Endothelial cell of umbilical vein (primary cell): Measurements from ENCODE around the gene LDHAL6B. TPM values are rescaled to one million over a fixed set of nuclear protein-coding genes. Genes with fewer than 3 reads are reported as not detected.

Experiments
- BruUV-seq: library from RNA; stranded (reverse); fragments of 400-500 nt; replicated peaks from 2 replicates; lab custom pipeline; 2021; lab: Mats Ljungman, UMichigan
- CTCF ChIA-PET: fragments of 300-600, 350-600 bp; sonication (Branson Sonifier 250); formaldehyde crosslinking; loops from one replicate; lab custom pipeline; 2021; ENCODE audit warnings: antibody characterized with exemption, inconsistent platforms; lab: Charles Lee
- POLR2A ChIA-PET: fragments of 300-600, 350-600 bp; sonication (Branson Sonifier 250); formaldehyde crosslinking; loops from one replicate; lab custom pipeline; 2021; ENCODE audit warnings: antibody characterized with exemption, inconsistent platforms; lab: Charles Lee
- DNase-seq: peaks from one replicate; pipeline ENCODE4 v3.0.0-alpha.2; 2011; ENCODE audit warnings: low read depth, low spot score
- FAIRE-seq: peaks from 2 replicates; lab custom pipeline; 2011; peaks lifted over from hg19 to GRCh38; lab: Jason Lieb, UNC
- H2AFZ ChIP-seq: 2 replicates; pipeline ENCODE4 v1.6.0; 2012; ENCODE audit warnings: low read depth, low read length, control low read depth, inconsistent platforms
- H3K27ac ChIP-seq: 2 replicates; pipeline ENCODE4 v1.5.1; 2011; ENCODE audit warnings: low read depth, mild to moderate bottlenecking, control low read depth, low read length, moderate library complexity; ENCODE audit not compliant: insufficient read depth
- H3K27me3 ChIP-seq, 2 experiments: 2 replicates each; pipeline versions ENCODE4 v1.6.0 to v1.6.1; 2011; ENCODE audit warnings: low read length in 2 of 2, mixed read lengths in 1 of 2; ENCODE audit not compliant: control insufficient read depth in 2 of 2, insufficient read depth in 2 of 2
- H3K36me3 ChIP-seq, 2 experiments: 2 replicates in 1 of 2; 3 replicates in 1 of 2; pipeline ENCODE4 v1.5.1; 2011; ENCODE audit warnings: low read length in 2 of 2, mild to moderate bottlenecking in 1 of 2, moderate library complexity in 1 of 2; ENCODE audit not compliant: control insufficient read depth in 2 of 2, insufficient read depth in 2 of 2; ENCODE audit errors: extremely low read depth in 1 of 2
- H3K4me1 ChIP-seq: 3 replicates; pipeline ENCODE4 v1.5.1; 2011; ENCODE audit warnings: mild to moderate bottlenecking, low read length; ENCODE audit not compliant: control insufficient read depth, insufficient read depth; ENCODE audit errors: extremely low read depth
- H3K4me2 ChIP-seq: 2 replicates; pipeline ENCODE4 v1.6.1; 2011; ENCODE audit warnings: low read length, control low read depth, mixed read lengths; ENCODE audit not compliant: insufficient read depth
- H3K4me3 ChIP-seq, 3 experiments: fragments of 200-600 bp in 1 of 3; sonication (generic), shearing (Covaris generic) in 1 of 3; replicated peaks in 1 of 3; 2 replicates each; pipeline ENCODE4 v1.5.1; 2011 to 2016; ENCODE audit warnings: control low read depth in 3 of 3, low read length in 3 of 3, mild to moderate bottlenecking in 2 of 3, inconsistent platforms in 1 of 3, low read depth in 1 of 3, moderate library complexity in 1 of 3; ENCODE audit not compliant: insufficient read depth in 1 of 3
- H3K79me2 ChIP-seq: 2 replicates; pipeline ENCODE4 v1.6.0; 2012; ENCODE audit warnings: low read length, inconsistent platforms; ENCODE audit not compliant: control insufficient read depth, insufficient read depth
- H3K9ac ChIP-seq: replicated peaks from 2 replicates; pipeline ENCODE3; 2011; ENCODE audit warnings: low read length, control low read depth; ENCODE audit not compliant: insufficient read depth; ENCODE audit errors: extremely low read depth
- H3K9me1 ChIP-seq: replicated peaks from 3 replicates; pipeline ENCODE4 v1.6.0; 2011; ENCODE audit warnings: mild to moderate bottlenecking, low read length; ENCODE audit not compliant: control insufficient read depth, insufficient read depth; ENCODE audit errors: extremely low read depth
- H3K9me3 ChIP-seq: replicated peaks from 2 replicates; pipeline ENCODE4 v1.5.1; 2012; ENCODE audit warnings: low read length, inconsistent platforms; ENCODE audit not compliant: control insufficient read depth, insufficient read depth
- H4K20me1 ChIP-seq: replicated peaks from 2 replicates; pipeline ENCODE3; 2011; ENCODE audit warnings: mild to moderate bottlenecking, low read length; ENCODE audit not compliant: control insufficient read depth, insufficient read depth; ENCODE audit errors: extremely low read depth
- CTCF ChIP-seq, 2 donors: IDR thresholded peaks; 1 replicate in 1 of 2; 2 replicates in 1 of 2; pipeline ENCODE4 v1.5.1; 2011; ENCODE audit warnings: low read length in 2 of 2, mild to moderate bottlenecking in 2 of 2, moderate library complexity in 2 of 2, control low read depth in 1 of 2, inconsistent platforms in 1 of 2, low read depth in 1 of 2; ENCODE audit not compliant: insufficient read depth in 1 of 2; ENCODE audit errors: extremely low read depth in 1 of 2
- EZH2 ChIP-seq: IDR thresholded peaks from 2 replicates; pipeline ENCODE4 v1.6.1; 2012; ENCODE audit warnings: borderline replicate concordance, low read depth, mild to moderate bottlenecking, moderate library complexity, low read length, inconsistent platforms; ENCODE audit not compliant: severe bottlenecking
- FOS ChIP-seq: IDR thresholded peaks from 2 replicates; pipeline ENCODE4 v1.6.1; 2011; ENCODE audit warnings: mild to moderate bottlenecking, low read length, moderate library complexity, borderline replicate concordance; ENCODE audit not compliant: insufficient read depth
- GATA2 ChIP-seq: IDR thresholded peaks from 2 replicates; pipeline ENCODE4 v1.7.0; 2011; ENCODE audit warnings: low read depth, mild to moderate bottlenecking, moderate library complexity, mixed read lengths, low read length; ENCODE audit not compliant: insufficient read length, insufficient read depth
- JUN ChIP-seq: IDR thresholded peaks from 2 replicates; pipeline ENCODE4 v1.6.1; 2011; ENCODE audit warnings: borderline replicate concordance, low read depth; ENCODE audit not compliant: insufficient read length, insufficient read depth
- MAX ChIP-seq: IDR thresholded peaks from 2 replicates; pipeline ENCODE4 v1.6.1; 2011; ENCODE audit not compliant: insufficient read depth, insufficient read length
- MYC ChIP-seq: IDR thresholded peaks from one replicate; pipeline ENCODE4 v1.6.1; 2011; ENCODE audit warnings: mild to moderate bottlenecking, low read depth, low read length
- POLR2A ChIP-seq: IDR thresholded peaks from 2 replicates; pipeline ENCODE4 v1.6.1; 2012; ENCODE audit warnings: low read depth, mild to moderate bottlenecking, control low read depth, low read length
- POLR2AphosphoS5 ChIP-seq: IDR thresholded peaks from 2 replicates; pipeline ENCODE4 v1.6.1; 2012; ENCODE audit warnings: low read depth, mild to moderate bottlenecking, control low read depth, low read length, moderate library complexity; ENCODE audit not compliant: insufficient read depth
- dilution Hi-C: fragments of 300-500 bp; cut with MboI; formaldehyde crosslinking; loops from one replicate; pipeline ENCODE4 v1.15.0; 2019; ENCODE audit warnings: low sequenced_read_pairs; ENCODE audit not compliant: extremely low pct_ligation_motif_present
- intact Hi-C: fragments of 100-400 bp; cut with micrococcal nuclease; formaldehyde crosslinking; loops from one replicate; pipeline ENCODE4 v1.10.0; 2022
- polyA plus RNA-seq, 4 experiments: library from polyadenylated mRNA; depleted of rRNA in 3 of 4; stranded (reverse) in 3 of 4; unstranded in 1 of 4; fragments of >200 nt; gene quantifications; 2 replicates each; pipeline versions ENCODE4 v1.2.1 to v1.2.3, GENCODE V29; 2011 to 2012; ENCODE audit warnings: missing spikeins in 1 of 4
- total RNA-seq: library from RNA; stranded (reverse); gene quantifications from 2 replicates; pipeline ENCODE4 v1.2.3, GENCODE V29; 2021

LDHAL6B gene
- total and polyA plus RNA-seq, 2 donors (not counting 3 experiments of a cell fraction or from before 2014, with no cell fraction given), result not detected

- Histone ChIP-seq H3K27ac (no peak overlapping the region), H3K9ac (no peak overlapping the region), H3K9me3 (peaks cover 2% of the 10 kb centered on the region), H3K79me2 (no peaks in the 10 kb centered on the region), H3K4me2 (no peak overlapping the region), H3K4me1 (peaks cover 21% of the 10 kb centered on the region), H4K20me1 (no peaks in the 10 kb centered on the region), H3K9me1 (no peaks in the 10 kb centered on the region), H3K36me3 (peaks cover 6 to 9% of the 10 kb centered on the region in 2 experiments), H3K4me3 (no peak overlapping the region), H3K27me3 (no peaks in the 10 kb centered on the region), H2AFZ (no peak overlapping the region)
- DNase-seq (no peak), FAIRE-seq (no peak)
- no TSS peak for BruUV-seq
- intact Hi-C loops (no loop called here), dilution Hi-C loops (no loop called here)
- TF ChIP-seq JUN (no peak), MAX (no peak), MYC (no peak), FOS (no peak), EZH2 (no peak), GATA2 (no peak), CTCF (IDR thresholded peaks at IDR 0.05; ENCODE audit: extremely low read depth in 1 of 2, insufficient read depth in 1 of 2, low read depth in 1 of 2, low read length in 2 of 2) (no peak), POLR2AphosphoS5 (no peak), POLR2A (no peak)
- ChIA-PET CTCF (no interaction called here), POLR2A (no interaction called here)
Measured at GRCh38 chr15:59178151-59178695, 28.4 kb upstream of the LDHAL6B start.
